MM.1S (cell line): ENCODE results near the gene HLA-DPA1.

Source experiments
- DNase-seq: peaks from one replicate; pipeline ENCODE4 v3.0.0-alpha.2; 2015
- H2AFZ ChIP-seq: fragments of 300-600 bp; sonication (generic); 2 replicates; pipeline ENCODE4 v1.6.0; 2016; ENCODE audit warnings: antibody characterized with exemption, low read length
- H3F3A ChIP-seq: fragments of 300-600 bp; sonication (generic); 2 replicates; pipeline ENCODE4 v1.6.1; 2016; ENCODE audit warnings: mild to moderate bottlenecking, antibody characterized with exemption, low read length, moderate library complexity, mixed read lengths; ENCODE audit not compliant: insufficient read depth
- H3K27ac ChIP-seq: fragments of 300-600 bp; sonication (generic); 2 replicates; pipeline ENCODE4 v1.5.1; 2016; ENCODE audit warnings: mild to moderate bottlenecking, low read length
- H3K27me3 ChIP-seq: fragments of 300-600 bp; sonication (generic); replicated peaks from 2 replicates; pipeline ENCODE4 v1.6.0; 2016; ENCODE audit warnings: low read length; ENCODE audit not compliant: insufficient read depth
- H3K36me3 ChIP-seq: fragments of 300-600 bp; sonication (generic); replicated peaks from 2 replicates; pipeline ENCODE4 v1.6.1; 2016; ENCODE audit warnings: mild to moderate bottlenecking, low read length, mixed read lengths; ENCODE audit not compliant: insufficient read depth
- H3K4me1 ChIP-seq: fragments of 300-600 bp; sonication (generic); 2 replicates; pipeline ENCODE4 v1.6.1; 2016; ENCODE audit warnings: low read length, mixed read lengths
- H3K4me2 ChIP-seq: fragments of 300-600 bp; sonication (generic); 2 replicates; pipeline ENCODE4 v1.6.0; 2016; ENCODE audit warnings: low read depth, low read length
- H3K4me3 ChIP-seq: fragments of 300-600 bp; sonication (generic); 2 replicates; pipeline ENCODE4 v1.5.1; 2016; ENCODE audit warnings: low read length, mixed read lengths
- H3K79me2 ChIP-seq: fragments of 300-600 bp; sonication (generic); 2 replicates; pipeline ENCODE4 v1.6.1; 2016; ENCODE audit warnings: mixed run types, low read length, mixed read lengths
- H3K9ac ChIP-seq: fragments of 300-600 bp; sonication (generic); 2 replicates; pipeline ENCODE4 v1.6.1; 2016; ENCODE audit warnings: low read length, mixed read lengths
- H3K9me2 ChIP-seq: fragments of 300-600 bp; sonication (generic); replicated peaks from 2 replicates; pipeline ENCODE4 v1.6.1; 2016; ENCODE audit warnings: mild to moderate bottlenecking, low read length, mixed read lengths; ENCODE audit not compliant: insufficient read depth
- H3K9me3 ChIP-seq: fragments of 300-600 bp; sonication (generic); replicated peaks from 2 replicates; pipeline ENCODE4 v1.6.1; 2016; ENCODE audit warnings: mild to moderate bottlenecking, low read length, mixed read lengths; ENCODE audit not compliant: insufficient read depth
- H4K20me1 ChIP-seq: fragments of 300-600 bp; sonication (generic); 2 replicates; pipeline ENCODE4 v1.6.1; 2016; ENCODE audit warnings: mild to moderate bottlenecking, low read length, moderate library complexity, mixed read lengths; ENCODE audit not compliant: insufficient read depth
- EZH2 ChIP-seq: fragments of 300-600 bp; sonication (generic); optimal IDR thresholded peaks from 2 replicates; pipeline ENCODE3; 2017; ENCODE audit warnings: low read depth, mild to moderate bottlenecking, antibody characterized with exemption, low read length, mixed read lengths
- EZH2phosphoT487 ChIP-seq: fragments of 300-600 bp; sonication (generic); IDR thresholded peaks from 2 replicates; pipeline ENCODE4 v1.6.1; 2018; ENCODE audit warnings: antibody characterized with exemption, low read length
- TF ChIP-seq, protein P1 (sequence below): fragments of 300-600 bp; sonication (generic); IDR thresholded peaks from 2 replicates; pipeline ENCODE4 v1.5.1; 2016; ENCODE audit warnings: antibody characterized with exemption, low read length, mixed read lengths

The HLA-DPA1 gene

DNA sequence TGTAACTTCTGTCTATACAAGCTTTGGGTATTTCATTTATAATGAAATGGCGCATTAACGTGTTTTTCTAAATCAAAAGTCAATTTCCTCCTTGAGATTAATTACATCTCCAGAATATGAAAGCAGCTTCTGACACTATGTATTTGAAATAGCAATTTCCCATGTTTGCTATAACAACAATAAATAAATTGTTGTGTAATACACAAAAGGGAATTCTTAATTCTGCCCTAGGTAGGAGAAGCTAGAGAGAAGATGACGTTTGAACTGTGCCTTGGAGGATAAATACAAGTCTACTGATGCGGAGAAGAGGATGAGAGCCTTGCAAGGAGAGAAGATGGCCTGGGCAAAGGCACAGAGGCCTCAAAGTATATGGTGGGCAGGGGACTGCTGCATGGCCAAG is 56.4 kb downstream of the HLA-DPA1 start:
- H3K9me3 ChIP-seq = no peaks in the 10 kb centered on the region
- H3K36me3 ChIP-seq = no peaks in the 10 kb centered on the region
- TF ChIP-seq EZH2phosphoT487 (no peak), EZH2 (no peak)
- TF ChIP-seq, protein P1, sequence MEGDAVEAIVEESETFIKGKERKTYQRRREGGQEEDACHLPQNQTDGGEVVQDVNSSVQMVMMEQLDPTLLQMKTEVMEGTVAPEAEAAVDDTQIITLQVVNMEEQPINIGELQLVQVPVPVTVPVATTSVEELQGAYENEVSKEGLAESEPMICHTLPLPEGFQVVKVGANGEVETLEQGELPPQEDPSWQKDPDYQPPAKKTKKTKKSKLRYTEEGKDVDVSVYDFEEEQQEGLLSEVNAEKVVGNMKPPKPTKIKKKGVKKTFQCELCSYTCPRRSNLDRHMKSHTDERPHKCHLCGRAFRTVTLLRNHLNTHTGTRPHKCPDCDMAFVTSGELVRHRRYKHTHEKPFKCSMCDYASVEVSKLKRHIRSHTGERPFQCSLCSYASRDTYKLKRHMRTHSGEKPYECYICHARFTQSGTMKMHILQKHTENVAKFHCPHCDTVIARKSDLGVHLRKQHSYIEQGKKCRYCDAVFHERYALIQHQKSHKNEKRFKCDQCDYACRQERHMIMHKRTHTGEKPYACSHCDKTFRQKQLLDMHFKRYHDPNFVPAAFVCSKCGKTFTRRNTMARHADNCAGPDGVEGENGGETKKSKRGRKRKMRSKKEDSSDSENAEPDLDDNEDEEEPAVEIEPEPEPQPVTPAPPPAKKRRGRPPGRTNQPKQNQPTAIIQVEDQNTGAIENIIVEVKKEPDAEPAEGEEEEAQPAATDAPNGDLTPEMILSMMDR = no peak
- no peaks in the 10 kb centered on the region for H3K79me2 ChIP-seq
- H4K20me1 ChIP-seq = no peaks in the 10 kb centered on the region
- 0 out of 2 replicates have a peak, but pooled peaks cover 4% of the 10 kb centered on the region for H3K4me1 ChIP-seq
- no peak for DNase-seq
- H3K4me3 ChIP-seq = no peak overlapping the region
- no peak overlapping the region for H3K4me2 ChIP-seq
- no peak overlapping the region for H3K9ac ChIP-seq
- no peak overlapping the region for H3K27ac ChIP-seq
- no peaks in the 10 kb centered on the region for H3K9me2 ChIP-seq
- H3F3A ChIP-seq = no peaks in the 10 kb centered on the region
- no peak overlapping the region for H2AFZ ChIP-seq
- H3K27me3 ChIP-seq = peaks cover 35% of the 10 kb centered on the region

DNA sequence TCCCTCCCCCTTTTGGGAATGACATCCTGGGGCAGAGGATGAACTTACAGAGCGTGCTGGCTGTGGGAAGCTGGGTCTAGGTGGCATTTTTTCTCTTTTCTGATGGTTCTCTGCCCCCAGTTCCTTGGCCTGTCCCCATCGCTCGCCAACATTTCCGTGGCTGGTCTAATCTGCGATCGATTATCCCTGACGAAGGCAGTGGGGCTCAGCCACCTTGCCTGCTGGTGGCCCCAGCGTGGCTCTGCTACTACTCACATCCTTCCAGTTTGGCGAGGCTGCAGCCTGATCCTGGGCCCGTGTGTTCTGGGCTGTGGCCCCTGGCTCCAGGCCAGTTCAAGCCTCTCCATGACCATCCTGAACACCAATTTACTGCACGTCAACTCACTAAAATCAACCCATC is 57.7 kb downstream of the HLA-DPA1 start:
- no peak overlapping the region for H2AFZ ChIP-seq
- no peaks in the 10 kb centered on the region for H3K79me2 ChIP-seq
- H3K9me3 ChIP-seq = no peaks in the 10 kb centered on the region
- peaks cover 35% of the 10 kb centered on the region for H3K27me3 ChIP-seq
- no peak overlapping the region for H3K27ac ChIP-seq
- no peak overlapping the region for H3K9ac ChIP-seq
- TF ChIP-seq, protein P1 = no peak
- TF ChIP-seq EZH2phosphoT487 (no peak), EZH2 (no peak)
- no peak for DNase-seq
- H3K4me2 ChIP-seq = no peak overlapping the region
- no peaks in the 10 kb centered on the region for H3F3A ChIP-seq
- no peaks in the 10 kb centered on the region for H3K9me2 ChIP-seq
- H3K36me3 ChIP-seq = no peaks in the 10 kb centered on the region
- H3K4me3 ChIP-seq = no peak overlapping the region
- no peaks in the 10 kb centered on the region for H4K20me1 ChIP-seq
- H3K4me1 ChIP-seq = 0 out of 2 replicates have a peak, but pooled peaks cover 4% of the 10 kb centered on the region

DNA sequence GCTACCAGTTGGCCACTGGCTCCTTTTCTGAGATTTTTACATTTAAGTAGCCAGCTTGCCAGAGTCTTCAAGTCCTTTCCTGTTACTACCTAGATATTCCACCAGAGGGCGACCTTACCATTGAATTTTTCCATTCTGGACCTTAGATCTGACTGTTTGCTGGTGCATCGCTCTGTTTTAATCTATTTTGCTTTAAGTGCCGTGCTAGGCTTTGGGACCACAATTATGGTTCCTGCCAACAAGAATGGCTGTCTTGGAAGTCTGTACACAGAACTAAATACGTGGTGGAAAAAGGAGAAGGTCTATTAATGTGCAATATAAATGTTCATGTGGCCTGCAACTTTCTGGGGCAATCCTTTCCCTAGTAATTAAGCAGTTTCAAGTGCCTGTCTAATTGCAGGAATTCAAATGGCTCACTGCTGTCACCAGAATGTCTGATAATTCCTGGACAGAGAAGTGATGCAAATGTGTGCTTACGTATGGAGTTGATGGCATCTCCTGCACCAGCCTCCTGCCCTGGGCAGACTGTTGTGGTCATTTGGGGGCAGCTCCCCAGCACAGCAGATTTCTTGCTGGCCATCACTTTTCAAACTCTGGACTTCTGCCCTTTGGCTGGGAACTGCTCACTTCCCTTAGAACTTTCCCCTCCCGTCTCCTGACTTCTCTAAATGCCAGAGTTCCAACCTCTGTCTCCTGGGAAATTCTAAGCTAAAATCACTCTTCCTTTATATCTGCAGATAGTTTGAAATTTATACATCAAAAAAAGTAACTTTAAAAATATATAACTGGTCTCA is 58.4 kb downstream of the HLA-DPA1 start:
- H2AFZ ChIP-seq = no peak overlapping the region
- H4K20me1 ChIP-seq = no peaks in the 10 kb centered on the region
- 0 out of 2 replicates have a peak, but pooled peaks cover 4% of the 10 kb centered on the region for H3K4me1 ChIP-seq
- no peaks in the 10 kb centered on the region for H3K36me3 ChIP-seq
- no peaks in the 10 kb centered on the region for H3K9me3 ChIP-seq
- H3K9me2 ChIP-seq = no peaks in the 10 kb centered on the region
- peak; percentile 72 for DNase-seq
- peaks cover 35% of the 10 kb centered on the region for H3K27me3 ChIP-seq
- no peaks in the 10 kb centered on the region for H3F3A ChIP-seq
- peak overlapping the region; percentile 10; the same call in 1 of the 2 replicates for H3K4me2 ChIP-seq
- TF ChIP-seq EZH2 = no peak
- TF ChIP-seq, protein P1 = peak; percentile 69
- H3K4me3 ChIP-seq = no peak overlapping the region
- H3K79me2 ChIP-seq = no peaks in the 10 kb centered on the region
- no peak overlapping the region for H3K27ac ChIP-seq
- H3K9ac ChIP-seq = no peak overlapping the region
